Epithelial cell of prostate (primary cell): ENCODE measurements around the gene ZNF284.
A peak's percentile ranks its signal among the peaks of the same experiment; 100 is the strongest.

ENCODE experiments used
- DNase-seq: peaks from one replicate; pipeline ENCODE4 v3.0.0-alpha.2; 2011; ENCODE audit warnings: low read depth, low spot score
- H3K27ac ChIP-seq: fragments of 450-650 bp; 2 replicates; pipeline ENCODE4 v1.5.1; 2017; ENCODE audit warnings: mild to moderate bottlenecking

The ZNF284 gene

DNA sequence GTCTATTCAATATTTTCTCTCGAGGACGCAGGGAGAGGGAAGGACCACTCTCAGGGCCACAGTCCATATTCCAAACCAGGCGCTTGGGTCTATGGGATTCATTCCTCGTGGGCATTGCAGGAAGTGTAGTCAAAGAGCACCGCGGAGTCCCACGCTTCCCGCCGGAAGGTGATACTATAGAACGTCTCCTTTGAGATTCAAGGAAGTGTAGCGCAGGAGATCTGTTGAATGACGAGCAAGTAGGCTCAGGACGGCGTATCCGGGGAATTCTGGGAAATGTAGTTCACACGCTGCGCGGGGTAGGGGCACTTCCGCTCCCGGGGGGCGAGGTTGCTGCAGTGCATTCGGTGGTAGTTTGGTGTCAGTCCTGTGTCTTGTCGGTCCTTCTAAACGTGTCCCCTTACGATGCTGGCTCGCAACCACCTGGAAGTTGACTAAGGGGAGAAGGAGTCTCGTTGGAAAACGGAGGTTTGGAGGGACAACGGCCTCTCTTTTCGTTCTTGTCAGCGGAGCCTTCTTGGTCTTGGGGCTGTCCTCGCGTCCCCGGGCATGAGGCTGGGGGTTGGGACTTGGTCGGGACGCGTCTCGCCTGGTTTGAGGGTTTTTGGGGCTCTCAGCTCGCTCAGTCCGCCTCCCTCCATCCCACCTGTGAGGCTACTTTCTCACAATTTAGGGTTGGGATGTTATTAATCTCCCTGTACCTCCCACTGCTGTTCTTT, at the start of gene ZNF284:
ZNF284 (plus strand) TSS at position 336 of the 719 bp plus-strand sequence. CDS start 4,231 bp downstream, outside the sequence.
- peak within 1 kb of the TSS; percentile 33 for H3K27ac ChIP-seq
- DNase-seq = peak; percentile 56

GRCh38 chr19:44024900-44025216, 47.1 kb upstream of the ZNF284 start:
- no peak for DNase-seq
- no peak overlapping the region for H3K27ac ChIP-seq

- peak; percentile 27 for DNase-seq
- peak within 1 kb of the TSS; percentile 16 for H3K27ac ChIP-seq
These were observed 46.6 kb upstream of the ZNF284 start, which contains the start of gene ZNF222 for GRCh38 chr19:44025217-44025936. Gene ZNF222, plus strand, starts transcription at chr19:44025379. Its CDS starts 58 bp downstream, at chr19:44025437.

GRCh38 chr19:44026622-44027021, 45.3 kb upstream of the ZNF284 start:
- no peak for DNase-seq
- H3K27ac ChIP-seq = no peak overlapping the region

DNA sequence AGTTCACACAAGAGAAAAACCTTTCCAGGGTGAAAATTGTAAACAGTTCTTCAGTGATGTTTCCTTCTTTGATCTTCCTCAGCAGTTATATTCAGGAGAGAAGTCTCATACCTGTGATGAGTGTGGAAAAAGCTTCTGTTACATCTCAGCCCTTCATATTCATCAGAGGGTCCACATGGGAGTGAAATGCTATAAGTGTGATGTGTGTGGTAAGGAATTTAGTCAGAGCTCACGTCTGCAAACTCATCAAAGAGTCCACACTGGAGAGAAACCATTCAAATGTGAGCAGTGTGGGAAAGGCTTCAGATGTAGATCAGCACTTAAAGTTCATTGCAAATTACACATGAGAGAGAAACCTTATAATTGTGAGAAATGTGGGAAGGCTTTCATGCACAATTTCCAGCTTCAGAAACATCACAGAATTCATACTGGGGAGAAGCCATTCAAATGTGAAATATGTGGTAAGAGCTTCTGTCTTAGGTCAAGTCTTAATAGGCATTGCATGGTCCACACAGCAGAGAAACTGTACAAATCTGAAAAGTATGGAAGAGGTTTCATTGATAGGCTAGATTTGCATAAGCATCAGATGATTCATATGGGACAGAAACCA, 39.9 kb upstream of the ZNF284 start:
- no peak overlapping the region for H3K27ac ChIP-seq
- DNase-seq = no peak

GRCh38 chr19:44042147-44042546, 29.8 kb upstream of the ZNF284 start:
- no peak overlapping the region for H3K27ac ChIP-seq
- no peak for DNase-seq

DNA sequence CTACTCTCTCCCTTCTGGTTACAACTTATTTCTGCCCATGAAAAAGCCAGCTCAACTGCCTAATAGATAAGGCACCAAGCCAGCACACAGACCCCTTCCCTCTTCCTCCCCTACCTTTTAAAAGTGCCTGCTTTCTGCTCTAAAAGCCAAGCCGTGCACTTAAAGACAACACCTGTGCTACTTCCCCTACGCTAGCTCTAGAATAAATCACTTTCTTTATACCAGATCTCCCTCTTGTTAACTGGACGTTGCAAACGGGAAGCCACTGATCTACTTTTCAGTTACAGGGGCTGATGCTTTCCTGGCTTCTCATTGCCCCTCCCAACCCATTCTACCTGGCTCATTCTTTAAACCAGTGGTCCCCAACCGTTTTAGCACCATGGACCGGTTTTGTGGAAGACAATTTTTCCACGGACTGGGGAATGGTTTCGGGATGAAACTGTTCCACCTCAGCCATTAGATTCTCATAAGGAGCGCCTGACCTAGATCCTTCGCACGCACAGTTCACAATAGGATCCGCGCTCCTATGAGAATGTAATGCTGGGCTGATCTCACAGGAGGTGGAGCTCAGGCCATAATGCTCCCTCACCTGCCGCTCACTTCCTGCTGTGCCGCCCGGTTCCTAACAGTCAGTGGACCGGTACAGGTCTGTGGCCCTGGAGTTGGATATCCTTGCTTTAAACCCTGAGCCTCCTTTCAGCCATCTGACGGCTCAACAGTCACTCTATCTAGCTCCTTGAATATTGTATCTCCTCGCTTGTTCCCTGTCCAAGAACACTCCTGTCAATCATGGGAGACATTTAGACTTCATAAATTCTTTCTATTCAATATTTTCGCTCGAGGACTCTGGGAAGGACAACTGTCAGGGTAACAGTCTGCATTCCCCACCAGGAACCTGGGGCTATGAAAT, 21.0 kb upstream of the ZNF284 start:
- H3K27ac ChIP-seq = peak overlapping the region; percentile 80
- peak; percentile 31 for DNase-seq

- peak within 1 kb of the TSS; percentile 80 for H3K27ac ChIP-seq
- DNase-seq = peak; percentile 70
These were observed 20.1 kb upstream of the ZNF284 start, which contains the start of gene ZNF223 for GRCh38 chr19:44051650-44052402. Gene ZNF223, plus strand, starts transcription at chr19:44052036. Its CDS starts 3,141 bp downstream, at chr19:44055177.

GRCh38 chr19:44055870-44056269, 16.1 kb upstream of the ZNF284 start:
- DNase-seq = no peak
- no peak overlapping the region for H3K27ac ChIP-seq

DNA sequence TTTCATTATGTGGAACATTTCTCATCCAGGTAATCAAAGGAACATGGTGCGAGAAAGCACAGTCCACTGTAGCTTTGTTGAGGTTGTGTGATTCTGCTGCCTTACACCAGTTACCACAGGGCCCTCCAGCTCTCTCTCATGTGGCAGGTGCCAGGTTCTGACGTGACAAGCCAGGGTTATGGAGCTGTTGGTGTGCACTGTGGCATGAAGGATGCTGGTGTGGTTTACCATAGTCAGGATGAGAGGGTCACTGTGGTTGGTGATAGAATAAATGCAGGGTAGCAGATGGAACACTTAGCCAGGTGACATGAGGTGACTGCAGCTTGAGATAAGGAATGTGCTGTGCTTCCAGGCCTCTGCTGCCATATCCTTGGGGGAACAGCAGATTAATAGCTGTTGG, 12.7 kb upstream of the ZNF284 start:
- no peak overlapping the region for H3K27ac ChIP-seq
- DNase-seq = no peak

GRCh38 chr19:44061038-44061437, 10.9 kb upstream of the ZNF284 start:
- no peak for DNase-seq
- H3K27ac ChIP-seq = no peak overlapping the region

- no peak for DNase-seq
- no peak overlapping the region for H3K27ac ChIP-seq
These were observed 5.7 kb upstream of the ZNF284 start for GRCh38 chr19:44066305-44066704.

DNA sequence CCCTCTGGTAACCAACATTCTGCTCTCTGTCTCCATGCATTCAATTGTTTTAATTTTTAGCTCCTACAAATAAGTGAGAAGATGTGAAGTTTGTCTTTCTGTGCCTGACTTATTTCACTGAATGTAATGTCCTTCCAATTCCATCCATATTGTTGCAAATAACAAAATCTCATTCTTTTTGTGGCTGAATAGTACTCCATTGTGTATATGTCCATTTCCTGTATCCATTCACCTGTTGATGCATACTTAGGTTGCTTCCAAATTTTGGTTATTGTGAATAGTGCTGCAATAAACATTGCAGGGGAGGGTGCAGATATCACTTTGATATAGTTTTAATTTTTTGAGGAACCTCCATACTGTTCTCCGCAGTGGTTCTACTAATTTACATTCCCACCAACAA, 2.5 kb upstream of the ZNF284 start:
- no peak overlapping the region for H3K27ac ChIP-seq
- no peak for DNase-seq

GRCh38 chr19:44072543-44073401, 813 bp downstream of the ZNF284 start:
- DNase-seq = no peak
- H3K27ac ChIP-seq = no peak overlapping the region

DNA sequence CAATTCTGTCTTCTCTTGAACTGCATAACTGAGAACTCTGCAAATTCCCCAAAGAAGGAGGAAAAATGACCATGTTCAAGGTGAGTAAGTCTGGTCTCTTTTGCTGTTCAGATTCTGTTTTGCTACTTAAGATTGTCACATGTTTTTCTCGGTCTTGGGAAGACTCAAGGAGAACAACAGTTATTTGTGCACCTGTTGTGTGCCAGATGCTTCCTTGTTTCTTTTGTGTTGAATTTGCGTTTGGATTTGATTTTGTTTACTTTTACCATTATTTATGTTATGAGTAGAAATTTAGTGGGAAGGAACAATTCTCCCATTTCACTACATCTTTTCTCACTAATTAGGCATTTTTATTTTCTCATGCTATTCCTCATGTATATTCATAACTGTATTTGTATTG, 4.4 kb downstream of the ZNF284 start:
- DNase-seq = no peak
- no peak overlapping the region for H3K27ac ChIP-seq

DNA sequence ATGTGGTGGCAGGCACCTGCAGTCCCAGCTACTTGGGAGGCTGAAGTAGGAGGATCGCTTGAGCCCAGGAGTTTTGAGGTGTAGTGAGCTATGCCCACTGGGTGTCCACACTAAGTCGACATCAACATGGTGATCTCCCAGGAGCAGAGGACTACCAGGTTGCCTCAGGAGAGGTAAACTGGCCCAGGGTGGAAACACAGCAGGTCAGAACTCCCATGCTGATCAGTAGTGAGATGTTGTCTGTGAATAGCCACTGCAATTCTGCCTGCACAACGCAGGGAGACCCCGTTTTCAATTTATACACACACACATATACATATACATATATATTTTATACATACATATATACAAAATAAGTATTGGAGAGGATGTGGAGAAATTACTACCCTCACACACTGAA, 20.1 kb downstream of the ZNF284 start:
- no peak overlapping the region for H3K27ac ChIP-seq
- DNase-seq = no peak

GRCh38 chr19:44093931-44094765, 22.2 kb downstream of the ZNF284 start, which contains the start of gene ZNF224:
Gene ZNF224, plus strand, starts transcription at chr19:44094361. Its CDS starts 3,513 bp downstream, at chr19:44097874.
- peak; percentile 39 for DNase-seq
- H3K27ac ChIP-seq = peak within 1 kb of the TSS; percentile 58

- no peak for DNase-seq
- no peak overlapping the region for H3K27ac ChIP-seq
These were observed 35.8 kb downstream of the ZNF284 start for GRCh38 chr19:44107751-44108150.
